DOHH2 (cell line): ENCODE results near the gene CYP26C1.

Source experiments
- CTCF ChIP-seq: fragments of 200-600 bp; sonication (generic); IDR thresholded peaks from one replicate; pipeline ENCODE4 v1.5.1; 2014; ENCODE audit warnings: antibody characterized with exemption, mild to moderate bottlenecking, low read depth, low read length; ENCODE audit not compliant: poor library complexity, severe bottlenecking
- EZH2phosphoT487 ChIP-seq: fragments of 200-600 bp; sonication (generic); IDR thresholded peaks from 2 replicates; pipeline ENCODE4 v1.6.1; 2017; ENCODE audit warnings: borderline replicate concordance, mild to moderate bottlenecking, antibody characterized with exemption, low read length, moderate library complexity, mixed read lengths

DNA sequence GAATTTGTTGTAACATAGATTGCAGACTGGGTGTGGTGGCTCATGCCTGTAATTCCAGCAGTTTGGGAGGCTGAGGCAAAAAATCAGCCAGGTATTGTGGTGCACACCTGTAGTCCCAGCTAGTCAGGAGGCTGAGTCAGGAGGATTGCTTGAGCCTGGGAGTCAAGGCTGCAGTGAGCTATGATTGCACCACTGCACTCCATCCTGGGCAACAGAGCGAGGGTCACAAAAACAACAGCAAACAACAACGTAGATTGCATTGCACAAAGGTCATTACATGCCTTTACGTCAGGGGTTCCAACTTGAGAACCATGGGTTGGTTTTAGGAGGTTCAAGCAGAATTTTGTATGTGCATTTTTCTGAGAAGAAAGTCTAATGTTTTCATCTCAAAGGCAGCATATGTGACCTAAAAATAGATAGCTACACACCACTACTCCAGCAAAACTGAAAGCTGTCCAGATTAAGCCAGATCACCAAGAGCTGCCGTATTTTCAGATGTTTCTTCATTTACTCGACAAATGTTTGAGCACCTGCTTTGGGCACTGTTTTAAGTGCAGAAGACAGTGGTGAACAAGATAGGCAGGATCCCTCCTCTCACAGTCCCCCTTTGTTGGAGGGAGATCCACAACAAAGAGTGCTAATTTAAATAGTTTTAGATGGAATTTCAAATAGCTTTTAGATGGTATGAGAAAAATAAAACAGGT lies 28.3 kb upstream of the CYP26C1 start:
- TF ChIP-seq CTCF (no peak), EZH2phosphoT487 (no peak)
